Panc1 (cell line): ENCODE data around the gene RIOK2.

Experiments used
- POLR2AphosphoS5 ChIP-seq: IDR thresholded peaks from 2 replicates; pipeline ENCODE4 v1.6.1; 2012; ENCODE audit warnings: mild to moderate bottlenecking, low read depth, low read length, moderate library complexity
- SIN3A ChIP-seq: IDR thresholded peaks from 2 replicates; pipeline ENCODE4 v1.6.1; 2012; ENCODE audit warnings: low read depth, mild to moderate bottlenecking, low read length, moderate library complexity, borderline replicate concordance; ENCODE audit not compliant: insufficient read depth
- TCF7L2 ChIP-seq: IDR thresholded peaks from 2 replicates; pipeline ENCODE4 v1.6.1; 2011; ENCODE audit warnings: mild to moderate bottlenecking, low read depth, low read length, inconsistent platforms
- TF ChIP-seq, protein P1 (sequence below): fragments of 450-650 bp; IDR thresholded peaks from 2 replicates; pipeline ENCODE4 v1.5.1; 2017; ENCODE audit warnings: mild to moderate bottlenecking
- TF ChIP-seq, protein P2 (sequence below), 2 experiments: IDR thresholded peaks; 2 replicates each; pipeline ENCODE4 v1.6.1; 2011 to 2012; ENCODE audit warnings: low read depth in 2 of 2, control low read depth in 1 of 2, low read length in 1 of 2, mild to moderate bottlenecking in 1 of 2, moderate library complexity in 1 of 2; ENCODE audit not compliant: insufficient read depth in 1 of 2

DNA sequence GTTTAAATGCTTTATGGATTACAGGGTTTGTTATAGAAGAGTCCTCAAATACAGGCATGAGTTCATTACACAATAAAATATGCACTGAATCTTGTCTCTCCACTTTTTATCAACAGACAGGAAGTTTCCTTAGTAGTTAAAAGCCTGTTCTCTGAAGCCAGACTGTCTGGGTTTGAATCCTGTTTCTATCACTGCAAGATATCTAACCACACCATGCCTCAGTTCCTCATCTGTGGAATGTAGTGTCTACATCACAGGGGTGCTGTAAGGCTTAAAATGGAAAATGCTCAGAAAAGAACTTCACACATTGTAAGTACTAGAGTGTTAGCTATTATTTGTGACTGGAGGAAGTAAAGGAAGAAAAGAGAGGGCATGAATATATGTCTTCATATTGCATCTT is 49.9 kb downstream of the RIOK2 start:
- TF ChIP-seq, protein P1, sequence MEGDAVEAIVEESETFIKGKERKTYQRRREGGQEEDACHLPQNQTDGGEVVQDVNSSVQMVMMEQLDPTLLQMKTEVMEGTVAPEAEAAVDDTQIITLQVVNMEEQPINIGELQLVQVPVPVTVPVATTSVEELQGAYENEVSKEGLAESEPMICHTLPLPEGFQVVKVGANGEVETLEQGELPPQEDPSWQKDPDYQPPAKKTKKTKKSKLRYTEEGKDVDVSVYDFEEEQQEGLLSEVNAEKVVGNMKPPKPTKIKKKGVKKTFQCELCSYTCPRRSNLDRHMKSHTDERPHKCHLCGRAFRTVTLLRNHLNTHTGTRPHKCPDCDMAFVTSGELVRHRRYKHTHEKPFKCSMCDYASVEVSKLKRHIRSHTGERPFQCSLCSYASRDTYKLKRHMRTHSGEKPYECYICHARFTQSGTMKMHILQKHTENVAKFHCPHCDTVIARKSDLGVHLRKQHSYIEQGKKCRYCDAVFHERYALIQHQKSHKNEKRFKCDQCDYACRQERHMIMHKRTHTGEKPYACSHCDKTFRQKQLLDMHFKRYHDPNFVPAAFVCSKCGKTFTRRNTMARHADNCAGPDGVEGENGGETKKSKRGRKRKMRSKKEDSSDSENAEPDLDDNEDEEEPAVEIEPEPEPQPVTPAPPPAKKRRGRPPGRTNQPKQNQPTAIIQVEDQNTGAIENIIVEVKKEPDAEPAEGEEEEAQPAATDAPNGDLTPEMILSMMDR: no peak
- TF ChIP-seq, protein P2, sequence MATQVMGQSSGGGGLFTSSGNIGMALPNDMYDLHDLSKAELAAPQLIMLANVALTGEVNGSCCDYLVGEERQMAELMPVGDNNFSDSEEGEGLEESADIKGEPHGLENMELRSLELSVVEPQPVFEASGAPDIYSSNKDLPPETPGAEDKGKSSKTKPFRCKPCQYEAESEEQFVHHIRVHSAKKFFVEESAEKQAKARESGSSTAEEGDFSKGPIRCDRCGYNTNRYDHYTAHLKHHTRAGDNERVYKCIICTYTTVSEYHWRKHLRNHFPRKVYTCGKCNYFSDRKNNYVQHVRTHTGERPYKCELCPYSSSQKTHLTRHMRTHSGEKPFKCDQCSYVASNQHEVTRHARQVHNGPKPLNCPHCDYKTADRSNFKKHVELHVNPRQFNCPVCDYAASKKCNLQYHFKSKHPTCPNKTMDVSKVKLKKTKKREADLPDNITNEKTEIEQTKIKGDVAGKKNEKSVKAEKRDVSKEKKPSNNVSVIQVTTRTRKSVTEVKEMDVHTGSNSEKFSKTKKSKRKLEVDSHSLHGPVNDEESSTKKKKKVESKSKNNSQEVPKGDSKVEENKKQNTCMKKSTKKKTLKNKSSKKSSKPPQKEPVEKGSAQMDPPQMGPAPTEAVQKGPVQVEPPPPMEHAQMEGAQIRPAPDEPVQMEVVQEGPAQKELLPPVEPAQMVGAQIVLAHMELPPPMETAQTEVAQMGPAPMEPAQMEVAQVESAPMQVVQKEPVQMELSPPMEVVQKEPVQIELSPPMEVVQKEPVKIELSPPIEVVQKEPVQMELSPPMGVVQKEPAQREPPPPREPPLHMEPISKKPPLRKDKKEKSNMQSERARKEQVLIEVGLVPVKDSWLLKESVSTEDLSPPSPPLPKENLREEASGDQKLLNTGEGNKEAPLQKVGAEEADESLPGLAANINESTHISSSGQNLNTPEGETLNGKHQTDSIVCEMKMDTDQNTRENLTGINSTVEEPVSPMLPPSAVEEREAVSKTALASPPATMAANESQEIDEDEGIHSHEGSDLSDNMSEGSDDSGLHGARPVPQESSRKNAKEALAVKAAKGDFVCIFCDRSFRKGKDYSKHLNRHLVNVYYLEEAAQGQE (IDR thresholded peaks at IDR 0.05; ENCODE audit: insufficient read depth in 1 of 2, low read depth in 2 of 2, low read length in 1 of 2): no peak
- TF ChIP-seq TCF7L2: no peak
- TF ChIP-seq POLR2AphosphoS5: no peak
- TF ChIP-seq SIN3A: no peak
